Type B pancreatic cell (in vitro differentiated cells): Measurements from ENCODE around the gene KANSL2. TPM values are rescaled to one million over a fixed set of nuclear protein-coding genes. Genes with fewer than 3 reads are reported as not detected.

Experiments
- DNase-seq: peaks from one replicate; pipeline ENCODE4 v3.0.0; 2021; ENCODE audit warnings: mixed read lengths; ENCODE audit not compliant: unreplicated experiment; ENCODE audit errors: extremely low spot score
- H3K27ac Mint-ChIP-seq: 2 replicates; pipeline ENCODE4 v1.8.0; 2021; ENCODE audit warnings: mild to moderate bottlenecking, mixed read lengths
- H3K27me3 Mint-ChIP-seq: 2 replicates; pipeline ENCODE4 v1.8.0; 2021; ENCODE audit warnings: mixed read lengths
- H3K36me3 Mint-ChIP-seq: 2 replicates; pipeline ENCODE4 v1.8.0; 2021; ENCODE audit warnings: mixed read lengths
- H3K4me1 Mint-ChIP-seq: one replicate; pipeline ENCODE4 v1.8.0; 2021; ENCODE audit warnings: mixed read lengths; ENCODE audit not compliant: unreplicated experiment
- H3K4me3 Mint-ChIP-seq: 2 replicates; pipeline ENCODE4 v1.8.0; 2021; ENCODE audit warnings: mild to moderate bottlenecking, mixed read lengths
- H3K9me3 Mint-ChIP-seq: 2 replicates; pipeline ENCODE4 v1.8.0; 2021; ENCODE audit warnings: mixed read lengths
- CTCF ChIP-seq: fragments of 200-600 bp; sonication (generic); conservative IDR thresholded peaks from 2 replicates; pipeline ENCODE4 v1.5.0; 2021; ENCODE audit warnings: antibody characterized with exemption, mild to moderate bottlenecking
- total RNA-seq: library from RNA; stranded (reverse); gene quantifications from 2 replicates; pipeline ENCODE4 v1.2.1, GENCODE V29; 2021; ENCODE audit warnings: low replicate concordance

KANSL2 gene
- total RNA-seq, 1 donor from 2014 or later = 47.0 TPM

DNA sequence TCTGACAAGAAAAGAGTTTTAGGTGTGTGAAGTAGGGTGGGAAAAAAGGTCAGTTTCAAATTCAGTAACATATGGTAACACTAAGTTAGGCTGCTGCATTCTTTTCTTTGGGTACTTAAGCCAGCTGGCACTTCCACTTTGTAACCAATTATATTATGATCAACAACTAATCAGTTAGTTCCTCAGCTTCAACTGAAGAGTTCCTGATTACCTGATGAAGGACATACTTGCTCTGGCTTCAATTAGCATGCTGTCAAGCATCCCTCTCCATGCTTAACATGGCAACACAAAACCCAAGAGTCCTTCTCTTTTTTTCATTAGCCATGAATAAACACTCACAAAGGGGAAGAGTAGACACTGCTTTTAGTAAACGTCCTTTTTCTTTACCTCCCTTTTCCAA is 6.8 kb upstream of the KANSL2 start:
- no peak for DNase-seq
- Mint-ChIP-seq H3K36me3 (peaks cover 30% of the 10 kb centered on the region), H3K27ac (no peak overlapping the region), H3K9me3 (no peaks in the 10 kb centered on the region), H3K27me3 (no peaks in the 10 kb centered on the region), H3K4me1 (no peaks in the 10 kb centered on the region), H3K4me3 (no peak overlapping the region)
- no peak for TF ChIP-seq CTCF

GRCh38 chr12:48687592-48687991 is 5.6 kb upstream of the KANSL2 start:
- H3K4me1 Mint-ChIP-seq = no peaks in the 10 kb centered on the region
- H3K27ac Mint-ChIP-seq = no peak overlapping the region
- H3K4me3 Mint-ChIP-seq = no peak overlapping the region
- H3K36me3 Mint-ChIP-seq = peaks cover 21% of the 10 kb centered on the region
- H3K27me3 Mint-ChIP-seq = no peaks in the 10 kb centered on the region
- TF ChIP-seq CTCF = no peak
- H3K9me3 Mint-ChIP-seq = no peaks in the 10 kb centered on the region
- DNase-seq = no peak

- Mint-ChIP-seq H3K9me3 (no peaks in the 10 kb centered on the region), H3K4me3 (no peak overlapping the region), H3K27me3 (no peaks in the 10 kb centered on the region), H3K4me1 (no peaks in the 10 kb centered on the region), H3K36me3 (peaks cover 21% of the 10 kb centered on the region), H3K27ac (peak overlapping the region; percentile 1)
- no peak for DNase-seq
- TF ChIP-seq CTCF = no peak
Observed at GRCh38 chr12:48686615-48687334, 4.7 kb upstream of the KANSL2 start.

DNA sequence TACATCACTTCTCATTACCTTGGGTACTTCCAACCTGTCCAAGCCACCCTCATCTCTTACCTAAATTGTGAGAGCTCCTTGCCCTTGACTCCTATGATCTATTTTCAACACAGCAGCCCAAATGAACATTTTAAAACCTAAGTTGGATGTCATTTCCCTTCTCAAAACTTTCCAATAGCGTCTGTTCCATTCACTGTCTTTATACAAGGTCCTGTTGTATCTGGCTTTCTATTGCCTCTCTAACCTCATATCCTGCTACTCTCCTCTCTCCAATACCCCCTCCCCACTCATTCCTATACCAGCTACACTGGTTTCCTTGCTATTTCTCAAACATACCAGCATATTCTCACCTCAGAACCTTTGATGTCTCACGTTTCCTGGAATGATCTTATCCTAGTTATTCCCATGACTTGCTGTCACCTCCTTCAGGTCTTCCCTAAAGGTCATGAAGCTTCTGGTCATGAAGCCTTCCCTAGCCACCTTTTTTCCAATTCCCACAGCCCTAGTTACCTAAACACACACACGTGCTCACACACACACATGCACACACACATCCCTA is 4.1 kb upstream of the KANSL2 start:
- Mint-ChIP-seq H3K27me3 (no peaks in the 10 kb centered on the region), H3K9me3 (no peaks in the 10 kb centered on the region), H3K4me3 (no peak overlapping the region), H3K4me1 (peaks cover 4% of the 10 kb centered on the region), H3K27ac (peak overlapping the region; percentile 1), H3K36me3 (peaks cover 22% of the 10 kb centered on the region)
- no peak for TF ChIP-seq CTCF
- no peak for DNase-seq

DNA sequence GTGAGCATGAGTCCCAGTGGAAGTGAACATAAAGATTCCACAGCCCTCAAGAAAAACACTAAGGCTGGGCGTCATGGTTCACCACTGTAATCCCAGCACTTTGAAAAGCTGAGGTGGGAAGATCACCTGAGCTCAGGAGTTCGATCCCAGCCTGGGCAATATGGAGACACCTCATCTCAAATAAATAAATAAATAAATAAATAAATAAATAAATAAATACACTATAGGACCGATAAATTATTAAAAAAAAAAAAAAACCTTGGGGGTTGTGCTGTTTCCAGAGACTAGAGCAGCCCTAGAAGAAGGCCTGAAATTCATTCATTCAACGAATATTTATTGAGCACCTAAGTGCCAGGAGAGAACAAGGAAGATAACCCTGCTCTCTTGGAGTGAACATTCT is 1.5 kb upstream of the KANSL2 start:
- Mint-ChIP-seq H3K4me3 (peak overlapping the region; percentile 41), H3K27me3 (no peaks in the 10 kb centered on the region), H3K27ac (no peak overlapping the region), H3K9me3 (no peaks in the 10 kb centered on the region), H3K4me1 (peaks cover 19% of the 10 kb centered on the region), H3K36me3 (peaks cover 25% of the 10 kb centered on the region)
- no peak for DNase-seq
- no peak for TF ChIP-seq CTCF
